HG02938 (cell line): Measurements from ENCODE around the gene TM7SF2.
"Not testable (repeated sequence)": the region's sequence is repeated elsewhere in the genome, so short reads cannot be mapped to it uniquely, and the experiment has no call there.

Source experiments
- ATAC-seq: cut with Tn5 transposase; IDR thresholded peaks from one replicate; pipeline ENCODE4 v1.9.1; 2021; ENCODE audit warnings: mild to moderate bottlenecking, moderate library complexity; ENCODE audit not compliant: unreplicated experiment

Gene TM7SF2

DNA sequence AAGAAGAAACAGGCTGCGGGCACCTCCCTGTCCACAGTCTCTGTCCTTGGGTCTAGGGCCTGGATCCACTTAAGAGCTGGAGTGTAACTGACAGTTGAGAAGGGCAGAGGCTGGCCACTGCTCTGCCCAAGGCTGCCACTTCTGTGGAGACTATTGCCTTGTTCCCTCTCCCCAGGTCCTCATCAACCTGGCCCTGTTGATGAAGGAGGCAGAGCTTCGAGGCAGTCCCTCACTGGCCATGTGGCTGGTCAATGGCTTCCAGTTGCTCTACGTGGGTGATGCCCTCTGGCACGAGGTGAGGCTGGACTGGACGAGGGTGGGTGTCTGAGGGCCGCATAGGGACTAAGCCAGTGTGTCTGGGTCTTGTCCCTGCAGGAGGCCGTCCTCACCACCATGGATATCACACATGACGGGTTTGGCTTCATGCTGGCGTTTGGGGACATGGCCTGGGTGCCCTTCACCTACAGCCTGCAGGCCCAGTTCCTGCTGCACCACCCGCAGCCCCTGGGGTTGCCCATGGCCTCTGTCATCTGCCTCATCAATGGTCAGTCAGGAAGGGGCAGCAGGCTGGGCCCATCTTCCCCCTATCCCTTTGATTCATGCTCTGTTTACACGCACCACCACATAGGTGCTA is 3.0 kb downstream of the TM7SF2 start:
- ATAC-seq, result no peak

GRCh38 chr11:65115361-65116082 is 3.9 kb downstream of the TM7SF2 start:
- ATAC-seq, result no peak

- ATAC-seq, result no peak
These were observed 4.9 kb downstream of the TM7SF2 start for GRCh38 chr11:65116370-65117205.

DNA sequence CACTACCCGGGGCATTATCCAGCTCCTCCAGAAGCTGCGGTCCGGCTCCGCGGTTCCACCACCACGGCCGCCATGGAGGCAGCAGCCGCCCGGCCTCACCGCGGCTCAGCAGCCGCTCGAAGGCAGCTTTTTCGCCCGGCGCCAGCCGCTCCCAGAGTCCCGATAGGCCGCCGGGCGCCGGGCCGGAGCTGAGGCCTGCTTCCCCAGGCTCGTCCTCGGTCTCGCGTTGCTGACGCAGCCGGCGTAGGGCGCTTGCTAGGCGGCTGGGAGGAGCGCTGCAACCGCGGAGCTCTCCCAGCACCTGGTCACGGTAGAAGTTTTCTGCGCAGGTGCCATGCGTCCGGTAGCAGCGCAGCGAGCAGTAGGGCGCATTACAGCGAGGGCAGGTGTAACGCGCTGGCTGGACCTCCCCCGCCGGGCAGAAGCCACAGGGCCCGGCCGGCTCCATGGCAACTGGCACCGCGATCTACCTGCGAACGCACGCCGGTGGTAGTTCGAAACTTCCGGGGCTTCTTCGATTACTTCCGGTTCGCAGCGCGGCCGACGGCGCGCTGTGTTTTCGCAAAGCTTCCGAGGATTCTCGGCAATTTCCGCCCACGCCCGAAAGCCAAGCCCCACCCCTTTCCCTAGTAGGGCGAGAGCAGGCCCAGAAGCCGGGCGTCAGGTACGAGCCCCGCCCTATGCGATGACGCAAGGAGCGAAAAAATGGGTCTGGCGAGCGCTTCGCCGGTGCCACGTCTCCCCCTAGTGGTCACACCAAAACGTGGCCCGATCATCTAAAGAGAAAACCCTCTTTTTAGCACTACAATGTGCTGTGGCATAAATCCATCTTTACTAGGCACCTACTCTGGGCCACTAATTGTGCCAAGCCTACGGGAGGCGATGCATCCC is 5.8 kb downstream of the TM7SF2 start, which contains the start of gene ZNHIT2:
Gene ZNHIT2 (minus strand): TSS at position 496 of the 891 bp plus-strand sequence. CDS start 48 bp downstream, at position 448.
- peak; percentile 53 for ATAC-seq

DNA sequence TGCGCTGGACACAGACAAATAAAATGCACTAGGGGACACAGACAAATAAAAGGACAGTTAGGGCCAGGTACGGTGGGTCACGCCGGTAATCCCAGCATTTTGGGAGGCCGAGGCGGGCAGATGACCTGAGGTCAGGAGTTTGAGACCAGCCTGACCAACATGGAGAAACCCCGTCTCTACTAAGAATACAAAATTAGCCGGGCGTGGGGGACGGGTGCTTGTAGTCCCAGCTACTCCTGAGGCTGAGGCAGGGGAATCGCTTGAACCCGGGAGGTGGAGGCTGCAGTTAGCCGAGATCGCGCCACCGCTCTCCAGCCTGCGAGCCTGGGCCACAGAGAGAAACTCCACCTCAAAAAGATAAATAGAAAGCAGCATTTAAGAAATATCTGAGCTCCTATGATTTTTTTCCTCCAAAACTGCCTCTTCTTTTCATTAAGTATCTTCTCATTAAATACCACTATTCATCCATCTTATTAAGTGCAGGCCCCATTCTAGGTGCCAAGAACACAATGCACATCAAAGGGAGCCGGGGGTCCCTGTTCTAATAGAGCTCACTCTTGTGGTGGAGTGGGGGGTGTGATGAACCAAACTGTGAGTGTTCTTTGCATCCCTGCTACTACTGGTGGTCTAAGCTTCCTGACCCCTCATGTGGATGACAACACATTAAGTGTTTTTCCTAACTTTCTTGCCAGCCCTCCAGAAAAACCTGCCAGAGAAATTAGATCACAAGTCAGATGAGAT is 6.6 kb downstream of the TM7SF2 start:
- ATAC-seq, result no peak

GRCh38 chr11:65118891-65119669 is 7.4 kb downstream of the TM7SF2 start:
- not testable (repeated sequence) for ATAC-seq

DNA sequence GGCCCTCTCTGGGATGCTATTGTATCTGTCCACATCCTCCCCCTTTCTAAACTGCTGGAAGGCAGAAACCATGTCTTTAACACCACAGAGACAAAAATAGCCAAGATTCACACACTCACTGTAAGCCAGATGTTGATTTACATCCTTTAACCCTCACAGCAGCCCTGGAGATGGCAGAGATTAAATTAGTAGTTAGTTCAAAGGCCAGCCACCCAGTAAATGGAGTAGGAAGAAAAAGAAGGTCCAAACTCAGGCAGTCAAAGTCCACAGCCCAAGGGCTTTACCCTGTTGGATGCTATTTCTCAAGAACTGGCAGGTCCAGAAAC is 8.0 kb downstream of the TM7SF2 start:
- no peak for ATAC-seq

DNA sequence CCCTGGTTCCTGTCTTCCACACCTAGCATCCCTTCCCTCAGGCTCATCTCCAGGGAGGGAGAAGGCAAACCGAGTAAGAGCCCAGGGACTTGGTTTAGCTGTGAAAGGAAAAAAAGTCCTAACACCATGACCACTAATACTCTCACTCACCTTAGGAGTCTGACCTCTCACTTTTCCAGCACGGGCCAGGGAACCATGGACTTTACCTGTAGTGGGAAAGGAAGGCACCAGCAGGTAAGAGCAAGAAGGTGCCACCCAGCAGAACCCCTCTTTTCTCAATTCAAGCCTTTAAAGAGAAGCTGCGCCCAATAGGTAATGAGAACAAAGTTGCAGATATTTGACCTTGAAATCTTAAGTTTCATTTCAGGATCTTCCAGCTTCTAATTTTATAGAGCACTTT is 9.2 kb downstream of the TM7SF2 start:
- no peak for ATAC-seq

- ATAC-seq, result no peak
These were observed 9.8 kb downstream of the TM7SF2 start for GRCh38 chr11:65121447-65121864.

DNA sequence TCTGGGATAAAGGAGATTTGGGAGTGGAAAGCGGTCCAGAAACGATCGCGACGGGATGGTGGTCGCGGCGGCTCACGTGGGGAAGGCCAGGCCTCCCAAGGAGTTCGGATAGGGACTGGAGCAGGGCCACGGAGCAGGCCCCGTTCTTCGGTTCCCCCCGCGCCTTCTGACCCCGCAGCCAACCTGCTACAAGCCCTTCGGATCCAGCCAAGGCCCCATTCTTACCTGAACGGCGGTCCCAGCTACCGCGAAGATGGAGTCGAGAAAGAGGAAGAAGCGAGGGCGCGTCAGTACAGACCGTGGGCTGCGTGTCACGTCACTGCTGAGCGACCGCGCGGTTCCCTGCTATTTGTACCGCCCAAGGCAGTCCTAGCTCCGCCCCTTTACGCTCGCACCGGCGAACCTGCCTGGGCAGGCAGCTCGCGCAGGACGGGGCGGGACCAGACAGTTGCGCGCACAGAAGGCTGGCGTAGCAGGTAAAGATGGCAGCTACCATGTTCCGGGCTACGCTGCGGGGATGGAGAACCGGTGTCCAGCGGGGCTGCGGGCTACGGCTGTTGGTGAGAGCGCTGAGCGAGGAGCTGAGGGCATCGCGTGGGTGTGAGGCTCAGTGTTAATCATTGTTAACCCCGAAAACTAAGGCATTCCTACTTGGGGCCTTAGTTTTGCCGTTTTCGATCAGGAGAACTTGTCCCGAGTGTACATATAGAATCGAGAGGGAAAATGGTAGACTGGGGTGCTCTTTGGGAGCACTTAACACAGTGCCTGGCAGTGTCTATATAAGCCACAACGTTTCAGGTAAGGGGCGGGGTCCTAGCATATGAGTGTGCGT is 10.4 kb downstream of the TM7SF2 start, which contains the start of the genes FAU and MRPL49:
Gene FAU (minus strand): TSS at position 270 of the 832 bp plus-strand sequence. CDS start 321 bp downstream, outside the sequence.
Gene MRPL49 (plus strand): TSS at position 457 of the 832 bp plus-strand sequence. CDS start 26 bp downstream, at position 483.
- peak; percentile 48 for ATAC-seq

DNA sequence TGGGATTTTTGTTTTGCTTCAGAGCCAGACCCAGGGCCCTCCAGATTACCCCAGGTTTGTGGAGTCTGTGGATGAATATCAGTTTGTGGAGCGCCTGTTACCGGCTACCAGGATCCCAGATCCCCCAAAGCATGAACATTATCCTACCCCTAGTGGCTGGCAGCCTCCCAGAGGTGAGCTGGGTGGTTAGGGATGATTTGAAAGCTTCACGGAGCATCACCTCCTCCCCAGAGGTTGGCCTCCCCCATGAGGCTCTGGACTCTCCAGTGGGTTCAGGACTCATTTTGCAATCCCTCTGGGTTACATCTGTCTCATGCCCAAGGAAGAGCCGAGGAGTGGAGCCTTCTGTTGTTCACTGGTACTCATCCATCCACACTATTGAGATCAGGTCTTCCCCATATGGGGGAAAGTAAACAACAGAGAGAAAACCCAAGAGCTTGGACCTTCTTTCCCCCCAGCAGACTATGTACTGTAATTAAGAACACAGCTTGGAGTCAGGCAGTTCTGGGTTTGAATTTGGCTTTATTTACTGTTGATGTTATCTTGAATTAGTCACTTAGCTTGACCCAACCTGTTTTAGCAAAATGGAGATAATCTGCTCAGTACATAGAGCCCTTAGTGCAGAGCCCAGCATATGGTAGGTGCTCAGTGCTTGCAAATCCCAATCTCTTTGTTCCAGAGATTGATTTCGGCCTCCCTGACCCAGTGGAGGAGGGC is 13.0 kb downstream of the TM7SF2 start:
- ATAC-seq, result no peak

- ATAC-seq, result no peak
These were observed 13.8 kb downstream of the TM7SF2 start for GRCh38 chr11:65125197-65126056.

- ATAC-seq, result no peak
These were observed 15.1 kb downstream of the TM7SF2 start for GRCh38 chr11:65126624-65127274.

DNA sequence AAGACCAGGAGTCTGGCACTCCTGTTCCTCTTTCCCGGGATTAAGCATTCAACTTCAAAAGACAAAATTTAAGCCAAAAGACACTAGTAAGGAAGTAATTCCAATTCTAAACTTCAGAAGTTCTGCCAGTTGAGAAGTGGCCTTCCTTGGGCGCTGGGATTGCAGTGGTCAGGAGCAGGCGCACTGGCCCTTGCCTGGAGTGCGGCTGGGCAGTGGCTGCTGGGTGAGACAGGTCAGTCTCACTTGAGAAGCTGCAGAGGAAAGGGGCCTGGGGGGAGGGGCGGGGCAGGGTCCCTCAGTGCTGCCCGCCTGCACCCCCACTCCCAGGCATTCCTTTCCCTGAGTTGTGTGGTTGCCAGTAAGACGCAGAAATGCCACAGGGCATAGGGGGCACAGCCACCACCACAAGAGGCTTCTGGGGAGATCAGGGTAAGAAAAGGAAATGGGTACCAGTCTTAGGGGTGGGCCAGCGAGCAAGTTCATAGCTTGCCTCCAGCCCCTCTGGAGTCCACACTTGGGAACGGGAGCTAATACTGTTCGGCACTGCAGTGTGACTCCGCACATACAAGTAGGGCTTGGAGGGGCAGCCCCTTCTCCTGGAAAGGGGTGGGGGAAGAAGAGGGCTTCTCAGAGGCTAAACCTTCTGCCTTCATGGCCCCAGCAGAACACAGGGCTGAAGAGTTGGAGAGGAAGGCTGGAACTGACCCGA is 16.0 kb downstream of the TM7SF2 start:
- no peak for ATAC-seq
